Sigmoid colon (tissue), 7 donors: ENCODE data around the gene TRPV5. TPM values are rescaled to one million over a fixed set of nuclear protein-coding genes. Genes with fewer than 3 reads are reported as not detected.

ENCODE experiments used
- DNase-seq: peaks from one replicate; pipeline ENCODE4 v3.0.0-alpha.2; 2019
- H3K27ac ChIP-seq, 4 donors: fragments of 200-600 bp; sonication (generic); one replicate each; pipeline ENCODE4 v1.5.1; 2016 to 2019; ENCODE audit warnings: mild to moderate bottlenecking in 1 of 4
- H3K27me3 ChIP-seq, 3 donors: fragments of 200-600 bp; sonication (generic); one replicate each; pipeline ENCODE4 v1.5.1; 2019; ENCODE audit warnings: mild to moderate bottlenecking in 1 of 3
- H3K36me3 ChIP-seq, 4 donors: fragments of 200-600 bp; sonication (generic); one replicate each; pipeline ENCODE4 v1.5.1; 2016 to 2019
- H3K4me1 ChIP-seq, 4 donors: fragments of 200-600 bp; sonication (generic); one replicate each; pipeline ENCODE4 v1.5.1; 2017 to 2019
- H3K4me3 ChIP-seq, 4 donors: fragments of 200-600 bp; sonication (generic); one replicate each; pipeline ENCODE4 v1.5.1; 2017 to 2019; ENCODE audit warnings: mild to moderate bottlenecking in 2 of 4, moderate library complexity in 1 of 4
- H3K9me3 ChIP-seq, 4 donors: fragments of 200-600 bp in 3 of 4; sonication (generic) in 3 of 4; one replicate each; pipeline versions ENCODE4 v1.5.1 to v1.6.1; 2013 to 2019
- EP300 ChIP-seq, 4 donors: sonication (generic); formaldehyde crosslinking; IDR thresholded peaks; one replicate each; pipeline ENCODE4 v1.6.1; 2017; ENCODE audit warnings: antibody characterized with exemption in 4 of 4
- POLR2A ChIP-seq, 2 donors: fragments of 450-650 bp; IDR thresholded peaks; one replicate each; pipeline ENCODE4 v1.6.1; 2016; ENCODE audit warnings: antibody characterized with exemption in 2 of 2, mild to moderate bottlenecking in 2 of 2, moderate library complexity in 2 of 2
- POLR2AphosphoS5 ChIP-seq, 4 donors: sonication (generic); formaldehyde crosslinking; IDR thresholded peaks; one replicate each; pipeline ENCODE4 v1.6.1; 2017; ENCODE audit warnings: antibody characterized with exemption in 4 of 4
- WGBS, 2 donors: extraction: QIAGEN DNeasy Blood & Tissue Kit; methylation state at CpG; one replicate each; pipeline ENCODE4 v1.1.7; 2013; 5-methylcytosine and 5-hydroxymethylcytosine counted together
- intact Hi-C: fragments of 100-400 bp; cut with DNase I; formaldehyde crosslinking; loops from one replicate; pipeline ENCODE4 v1.15.1; 2023
- polyA plus RNA-seq, 3 donors: library from polyadenylated mRNA; stranded (reverse); fragments of 200-250 nt; gene quantifications; one replicate each; pipeline ENCODE4 v1.2.3, GENCODE V29; 2013
- total RNA-seq, 4 donors: library from RNA; depleted of rRNA; stranded (reverse); fragments of >200 nt; gene quantifications; one replicate each; pipeline ENCODE4 v1.1.0, GENCODE V29; 2016
- TF ChIP-seq, protein P1 (sequence below), 4 experiments: fragments of 450-650 bp in 3 of 4; fragments of 200-600 bp in 1 of 4; IDR thresholded peaks; one replicate each; pipeline ENCODE4 v1.5.1; 2016 to 2019; ENCODE audit warnings: antibody characterized with exemption in 4 of 4, mild to moderate bottlenecking in 3 of 4, moderate library complexity in 2 of 4
- donor health status: healthy with polysubstance abuse.
- donor health status: Bipolar disorder and iron deficiency.
- donor health status: healthy.

Gene TRPV5
- total and polyA plus RNA-seq, 7 donors: 0.03 TPM; not detected in 6

DNA sequence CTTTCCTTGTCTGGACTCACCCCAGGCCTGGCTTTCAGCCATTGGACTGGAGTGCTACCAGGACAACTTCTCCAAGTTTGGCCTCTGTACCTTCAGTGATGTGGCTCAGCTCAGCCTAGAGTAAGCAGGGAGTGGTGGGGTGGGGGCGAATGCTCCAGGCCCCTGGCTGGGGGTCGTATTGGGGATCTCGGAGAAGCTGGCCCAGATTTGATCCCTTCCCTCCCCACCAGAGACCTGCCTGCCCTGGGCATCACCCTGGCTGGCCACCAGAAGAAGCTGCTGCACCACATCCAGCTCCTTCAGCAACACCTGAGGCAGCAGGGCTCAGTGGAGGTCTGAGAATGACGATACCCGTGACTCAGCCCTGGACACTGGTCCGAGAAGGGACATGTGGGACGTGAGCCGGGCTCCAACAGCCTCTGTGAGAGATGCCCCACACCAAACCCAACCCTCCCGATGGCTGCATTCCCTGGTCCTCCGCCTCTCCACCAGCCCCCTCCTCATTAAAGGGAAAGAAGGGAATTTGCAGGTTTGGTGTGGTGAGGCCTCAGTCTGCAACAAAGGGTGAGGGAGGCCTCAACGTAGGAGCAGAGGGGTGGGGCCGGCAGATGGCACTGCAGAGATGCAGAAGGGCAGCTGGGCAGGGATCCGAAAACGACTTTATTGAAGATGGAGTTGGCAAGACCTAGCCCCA is 62.8 kb downstream of the TRPV5 start:
- Histone ChIP-seq H3K36me3 (no peaks in the 10 kb centered on the region), H3K4me1 (no peaks in the 10 kb centered on the region), H3K27ac (no peak overlapping the region), H3K27me3 (no peaks in the 10 kb centered on the region), H3K4me3 (no peak overlapping the region), H3K9me3 (no peaks in the 10 kb centered on the region)
- DNase-seq: no peak
- WGBS, 2 donors: 86 to 90% methylated on average over 14 of the region's 14 CpGs
- intact Hi-C loops: no loop called here
- TF ChIP-seq EP300 (IDR thresholded peaks at IDR 0.05) (no peak), POLR2AphosphoS5 (IDR thresholded peaks at IDR 0.05) (no peak), POLR2A (IDR thresholded peaks at IDR 0.05) (no peak)
- TF ChIP-seq, protein P1, sequence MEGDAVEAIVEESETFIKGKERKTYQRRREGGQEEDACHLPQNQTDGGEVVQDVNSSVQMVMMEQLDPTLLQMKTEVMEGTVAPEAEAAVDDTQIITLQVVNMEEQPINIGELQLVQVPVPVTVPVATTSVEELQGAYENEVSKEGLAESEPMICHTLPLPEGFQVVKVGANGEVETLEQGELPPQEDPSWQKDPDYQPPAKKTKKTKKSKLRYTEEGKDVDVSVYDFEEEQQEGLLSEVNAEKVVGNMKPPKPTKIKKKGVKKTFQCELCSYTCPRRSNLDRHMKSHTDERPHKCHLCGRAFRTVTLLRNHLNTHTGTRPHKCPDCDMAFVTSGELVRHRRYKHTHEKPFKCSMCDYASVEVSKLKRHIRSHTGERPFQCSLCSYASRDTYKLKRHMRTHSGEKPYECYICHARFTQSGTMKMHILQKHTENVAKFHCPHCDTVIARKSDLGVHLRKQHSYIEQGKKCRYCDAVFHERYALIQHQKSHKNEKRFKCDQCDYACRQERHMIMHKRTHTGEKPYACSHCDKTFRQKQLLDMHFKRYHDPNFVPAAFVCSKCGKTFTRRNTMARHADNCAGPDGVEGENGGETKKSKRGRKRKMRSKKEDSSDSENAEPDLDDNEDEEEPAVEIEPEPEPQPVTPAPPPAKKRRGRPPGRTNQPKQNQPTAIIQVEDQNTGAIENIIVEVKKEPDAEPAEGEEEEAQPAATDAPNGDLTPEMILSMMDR (IDR thresholded peaks at IDR 0.05): no peak

DNA sequence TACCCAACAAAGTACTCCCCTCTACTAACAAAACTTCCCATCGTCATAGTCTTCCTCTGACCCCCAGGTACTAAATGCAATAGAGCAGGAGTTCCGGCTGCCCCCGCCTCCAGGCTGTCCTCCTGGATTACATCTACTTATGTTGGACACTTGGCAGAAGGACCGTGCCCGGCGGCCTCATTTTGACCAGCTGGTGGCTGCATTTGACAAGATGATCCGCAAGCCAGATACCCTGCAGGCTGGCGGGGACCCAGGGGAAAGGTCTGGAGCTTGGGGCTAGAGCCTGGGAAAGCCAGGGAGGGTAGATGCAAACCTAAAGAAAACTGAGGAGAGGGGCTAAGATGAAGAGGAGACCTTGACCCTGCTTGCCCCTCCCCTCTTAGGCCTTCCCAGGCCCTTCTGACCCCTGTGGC is 63.4 kb downstream of the TRPV5 start:
- no peak overlapping the region for H3K27ac ChIP-seq
- no peaks in the 10 kb centered on the region for H3K4me1 ChIP-seq
- no peak overlapping the region for H3K4me3 ChIP-seq
- no peaks in the 10 kb centered on the region for H3K27me3 ChIP-seq
- intact Hi-C loops: no loop called here
- 82 to 88% methylated on average over 8 of the region's 8 CpGs for WGBS, 2 donors
- no peak for DNase-seq
- no peaks in the 10 kb centered on the region for H3K9me3 ChIP-seq
- TF ChIP-seq POLR2A (IDR thresholded peaks at IDR 0.05) (no peak), POLR2AphosphoS5 (IDR thresholded peaks at IDR 0.05) (no peak), EP300 (IDR thresholded peaks at IDR 0.05) (no peak)
- TF ChIP-seq, protein P1 (IDR thresholded peaks at IDR 0.05): no peak
- H3K36me3 ChIP-seq: no peaks in the 10 kb centered on the region

DNA sequence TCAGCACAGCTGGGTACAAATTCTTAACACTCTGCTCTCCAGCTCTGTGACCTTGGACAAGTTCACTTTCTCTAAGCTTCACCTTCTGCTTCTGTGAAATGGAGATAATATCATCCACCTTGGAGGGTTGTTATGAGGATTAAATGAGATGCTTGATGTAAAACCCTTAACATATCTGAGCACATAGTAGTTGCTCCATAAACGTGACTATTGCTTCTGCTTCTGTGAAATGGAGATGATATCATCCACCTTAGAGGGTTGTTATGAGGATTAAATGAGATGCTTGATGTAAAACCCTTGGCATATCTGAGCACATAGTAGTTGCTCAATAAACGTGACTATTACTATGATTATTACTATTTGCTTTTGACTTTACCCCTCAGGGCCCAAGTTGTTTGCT is 64.1 kb downstream of the TRPV5 start:
- intact Hi-C loops: no loop called here
- Histone ChIP-seq H3K4me1 (no peaks in the 10 kb centered on the region), H3K27ac (no peak overlapping the region), H3K9me3 (no peaks in the 10 kb centered on the region), H3K36me3 (no peaks in the 10 kb centered on the region), H3K27me3 (no peaks in the 10 kb centered on the region), H3K4me3 (no peak overlapping the region)
- TF ChIP-seq POLR2AphosphoS5 (IDR thresholded peaks at IDR 0.05) (no peak), POLR2A (IDR thresholded peaks at IDR 0.05) (no peak), EP300 (IDR thresholded peaks at IDR 0.05) (no peak)
- TF ChIP-seq, protein P1 (IDR thresholded peaks at IDR 0.05): no peak
- no peak for DNase-seq
- 71 to 91% methylated on average over 2 of the region's 2 CpGs for WGBS, 2 donors

DNA sequence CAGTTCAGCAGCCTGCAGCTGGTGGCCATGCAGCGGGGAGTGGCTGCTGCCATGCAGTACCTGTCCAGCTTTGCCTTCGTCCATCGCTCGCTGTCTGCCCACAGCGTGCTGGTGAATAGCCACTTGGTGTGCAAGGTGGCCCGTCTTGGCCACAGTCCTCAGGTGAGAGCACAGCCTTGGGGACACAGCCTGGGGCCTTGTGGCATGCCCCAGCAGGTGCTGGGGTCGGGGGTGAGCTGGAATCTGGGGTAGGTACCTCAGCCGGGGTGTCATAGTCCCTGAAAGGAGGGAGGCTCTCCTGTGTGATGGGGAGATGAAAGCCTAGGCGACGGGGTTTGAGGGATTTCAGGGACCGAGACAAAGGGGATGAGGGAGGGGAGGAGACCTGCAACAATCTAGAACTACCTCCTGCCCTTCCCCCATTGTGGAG is 64.5 kb downstream of the TRPV5 start:
- Histone ChIP-seq H3K36me3 (no peaks in the 10 kb centered on the region), H3K27me3 (no peaks in the 10 kb centered on the region), H3K4me1 (no peaks in the 10 kb centered on the region), H3K9me3 (no peaks in the 10 kb centered on the region), H3K4me3 (no peak overlapping the region), H3K27ac (no peak overlapping the region)
- DNase-seq: no peak
- 85 to 93% methylated on average over 11 of the region's 11 CpGs for WGBS, 2 donors
- intact Hi-C loops: no loop called here
- TF ChIP-seq, protein P1 (IDR thresholded peaks at IDR 0.05): no peak
- TF ChIP-seq POLR2A (IDR thresholded peaks at IDR 0.05) (no peak), EP300 (IDR thresholded peaks at IDR 0.05) (no peak), POLR2AphosphoS5 (IDR thresholded peaks at IDR 0.05) (no peak)
